Stomach (tissue), 4 donors: Measurements from ENCODE around the gene BPGM.

Source experiments
- EP300 ChIP-seq: sonication (generic); formaldehyde crosslinking; IDR thresholded peaks from one replicate; pipeline ENCODE4 v1.6.1; 2017; ENCODE audit warnings: antibody characterized with exemption
- POLR2A ChIP-seq, 4 donors: fragments of 450-650 bp; IDR thresholded peaks; one replicate each; pipeline ENCODE4 v1.6.1; 2016; ENCODE audit warnings: antibody characterized with exemption in 4 of 4, control low read depth in 2 of 4, mild to moderate bottlenecking in 1 of 4, moderate library complexity in 1 of 4
- POLR2AphosphoS5 ChIP-seq, 3 donors: sonication (generic); formaldehyde crosslinking; IDR thresholded peaks; one replicate each; pipeline ENCODE4 v1.6.1; 2016; ENCODE audit warnings: antibody characterized with exemption in 3 of 3

- TF ChIP-seq EP300 = no peak
- no peak for TF ChIP-seq POLR2AphosphoS5 (IDR thresholded peaks at IDR 0.05)
- TF ChIP-seq POLR2A (IDR thresholded peaks at IDR 0.05) = no peak
These were observed 38.6 kb downstream of the BPGM start for GRCh38 chr7:134685250-134685649.
